PC-3 (cell line): ENCODE measurements around the gene NELFA.

Source experiments
- EZH2phosphoT487 ChIP-seq: fragments of 300-600 bp; sonication (generic); IDR thresholded peaks from 2 replicates; pipeline ENCODE4 v1.6.1; 2018; ENCODE audit warnings: mild to moderate bottlenecking, antibody characterized with exemption, low read length, borderline replicate concordance
- TF ChIP-seq, protein P1 (sequence below): fragments of 300-600 bp; sonication (generic); conservative IDR thresholded peaks from 2 replicates; pipeline ENCODE4 v1.5.1; 2017; ENCODE audit warnings: antibody characterized with exemption, low read depth, mild to moderate bottlenecking, low read length

DNA sequence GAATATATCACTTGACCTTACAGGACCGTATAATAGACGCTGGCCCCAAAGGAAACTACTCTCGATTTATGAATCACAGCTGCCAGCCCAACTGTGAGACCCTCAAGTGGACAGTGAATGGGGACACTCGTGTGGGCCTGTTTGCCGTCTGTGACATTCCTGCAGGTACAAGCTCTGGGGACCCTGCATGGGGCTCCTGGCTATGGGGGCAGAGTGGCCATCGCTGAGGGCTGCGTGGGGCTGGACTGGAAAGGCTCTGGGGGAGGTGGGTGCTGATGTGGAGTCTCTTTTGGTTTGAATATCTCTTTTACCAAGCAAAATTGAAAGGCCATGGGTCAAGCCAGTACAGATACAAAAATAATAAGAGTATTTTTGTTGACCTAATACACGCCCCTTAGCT lies 33.9 kb downstream of the NELFA start:
- TF ChIP-seq, protein P1, sequence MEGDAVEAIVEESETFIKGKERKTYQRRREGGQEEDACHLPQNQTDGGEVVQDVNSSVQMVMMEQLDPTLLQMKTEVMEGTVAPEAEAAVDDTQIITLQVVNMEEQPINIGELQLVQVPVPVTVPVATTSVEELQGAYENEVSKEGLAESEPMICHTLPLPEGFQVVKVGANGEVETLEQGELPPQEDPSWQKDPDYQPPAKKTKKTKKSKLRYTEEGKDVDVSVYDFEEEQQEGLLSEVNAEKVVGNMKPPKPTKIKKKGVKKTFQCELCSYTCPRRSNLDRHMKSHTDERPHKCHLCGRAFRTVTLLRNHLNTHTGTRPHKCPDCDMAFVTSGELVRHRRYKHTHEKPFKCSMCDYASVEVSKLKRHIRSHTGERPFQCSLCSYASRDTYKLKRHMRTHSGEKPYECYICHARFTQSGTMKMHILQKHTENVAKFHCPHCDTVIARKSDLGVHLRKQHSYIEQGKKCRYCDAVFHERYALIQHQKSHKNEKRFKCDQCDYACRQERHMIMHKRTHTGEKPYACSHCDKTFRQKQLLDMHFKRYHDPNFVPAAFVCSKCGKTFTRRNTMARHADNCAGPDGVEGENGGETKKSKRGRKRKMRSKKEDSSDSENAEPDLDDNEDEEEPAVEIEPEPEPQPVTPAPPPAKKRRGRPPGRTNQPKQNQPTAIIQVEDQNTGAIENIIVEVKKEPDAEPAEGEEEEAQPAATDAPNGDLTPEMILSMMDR, result no peak
- TF ChIP-seq EZH2phosphoT487, result no peak
